Limb (tissue), 2 donors: ENCODE measurements around the gene HOXB2.

Experiments
- DNase-seq, 2 donors: peaks; one replicate each; pipeline ENCODE4 v3.0.0-alpha.2; 2016; ENCODE audit errors: extremely low spot score in 2 of 2

The HOXB2 gene

GRCh38 chr17:48545022-48545375 lies at the start of gene HOXB2:
HOXB2 (minus strand) TSS chr17:48545109; CDS start chr17:48544911, 198 bp downstream.
- DNase-seq, result peak in 1 of 2 donors; percentile 78

- DNase-seq, result peak; percentile 73 to 95
Observed at GRCh38 chr17:48593840-48594537, 49.1 kb upstream of the HOXB2 start.

- peak in 1 of 2 donors; percentile 72 for DNase-seq
Observed at GRCh38 chr17:48593126-48593829, 48.4 kb upstream of the HOXB2 start, which contains the start of gene HOXB5. HOXB5 (minus strand) TSS chr17:48593779; CDS start chr17:48593682, 97 bp downstream.

GRCh38 chr17:48592577-48592976 lies 47.7 kb upstream of the HOXB2 start:
- peak in 1 of 2 donors; percentile 62 for DNase-seq

- peak in 1 of 2 donors; percentile 57 for DNase-seq
Observed at GRCh38 chr17:48592057-48592514, 47.2 kb upstream of the HOXB2 start.

GRCh38 chr17:48591255-48592056 lies 46.5 kb upstream of the HOXB2 start:
- DNase-seq, result no peak

GRCh38 chr17:48590607-48591161 lies 45.8 kb upstream of the HOXB2 start:
- no peak for DNase-seq

GRCh38 chr17:48589831-48590606 lies 45.1 kb upstream of the HOXB2 start, which contains the start of gene HOXB3:
HOXB3 (minus strand) TSS chr17:48590241; CDS start chr17:48552474, 37,767 bp downstream.
- DNase-seq, result peak in 1 of 2 donors; percentile 67

GRCh38 chr17:48589060-48589830 lies 44.3 kb upstream of the HOXB2 start:
- no peak for DNase-seq

GRCh38 chr17:48588528-48588927 lies 43.6 kb upstream of the HOXB2 start:
- no peak for DNase-seq

- DNase-seq, result no peak
Observed at GRCh38 chr17:48588074-48588415, 43.1 kb upstream of the HOXB2 start.

- no peak for DNase-seq
Observed at GRCh38 chr17:48587276-48588073, 42.6 kb upstream of the HOXB2 start.

- peak in 1 of 2 donors; percentile 66 for DNase-seq
Observed at GRCh38 chr17:48586355-48587258, 41.7 kb upstream of the HOXB2 start.

GRCh38 chr17:48584223-48584741 lies 39.4 kb upstream of the HOXB2 start:
- DNase-seq, result no peak

GRCh38 chr17:48583708-48584222 lies 38.9 kb upstream of the HOXB2 start:
- no peak for DNase-seq

- DNase-seq, result peak in 1 of 2 donors; percentile 48
Observed at GRCh38 chr17:48582750-48583069, 37.8 kb upstream of the HOXB2 start.

- peak in 1 of 2 donors; percentile 66 for DNase-seq
Observed at GRCh38 chr17:48579760-48580554, 35.0 kb upstream of the HOXB2 start.
